GM18519 (cell line): ENCODE data around the gene TST.

ENCODE experiments used
- ATAC-seq: cut with Tn5 transposase; IDR thresholded peaks from one replicate; pipeline ENCODE4 v1.9.1; 2021; ENCODE audit warnings: mild to moderate bottlenecking, moderate library complexity; ENCODE audit not compliant: unreplicated experiment, low FRiP score

Gene TST

GRCh38 chr22:37019309-37020191, at the start of gene TST, which contains the start of gene MPST:
Gene TST (minus strand): TSS chr22:37019447. CDS start chr22:37018732, 715 bp downstream.
Gene MPST (plus strand): TSS chr22:37019742. CDS start chr22:37019837, 95 bp downstream.
- ATAC-seq: no peak

- ATAC-seq: no peak
These were observed 49.6 kb upstream of the TST start for GRCh38 chr22:37068859-37069258.

GRCh38 chr22:37067428-37067827, 48.2 kb upstream of the TST start:
- ATAC-seq: no peak

- no peak for ATAC-seq
These were observed 46.7 kb upstream of the TST start for GRCh38 chr22:37065961-37066360.

GRCh38 chr22:37065180-37065579, 45.9 kb upstream of the TST start:
- ATAC-seq: no peak

GRCh38 chr22:37064553-37064952, 45.3 kb upstream of the TST start:
- ATAC-seq: no peak

GRCh38 chr22:37063431-37064420, 44.5 kb upstream of the TST start:
- no peak for ATAC-seq

- no peak for ATAC-seq
These were observed 43.6 kb upstream of the TST start for GRCh38 chr22:37062702-37063381.

GRCh38 chr22:37062376-37062675, 43.1 kb upstream of the TST start:
- ATAC-seq: no peak

GRCh38 chr22:37061611-37062375, 42.5 kb upstream of the TST start:
- no peak for ATAC-seq

GRCh38 chr22:37060801-37061610, 41.8 kb upstream of the TST start:
- ATAC-seq: no peak

- no peak for ATAC-seq
These were observed 40.7 kb upstream of the TST start for GRCh38 chr22:37059876-37060449.

- ATAC-seq: no peak
These were observed 39.9 kb upstream of the TST start for GRCh38 chr22:37058917-37059701.

- ATAC-seq: no peak
These were observed 38.7 kb upstream of the TST start for GRCh38 chr22:37057796-37058510.

- ATAC-seq: no peak
These were observed 38.0 kb upstream of the TST start for GRCh38 chr22:37057226-37057625.

- no peak for ATAC-seq
These were observed 37.0 kb upstream of the TST start for GRCh38 chr22:37056246-37056645.

GRCh38 chr22:37054600-37055365, 35.5 kb upstream of the TST start:
- no peak for ATAC-seq
